Gastrocnemius medialis (tissue), 4 donors: ENCODE measurements around the gene DMRTB1.

Experiments used
- CTCF ChIP-seq, 5 experiments: fragments of 450-650 bp in 3 of 5; fragments of 200-600 bp in 2 of 5; sonication (generic) in 2 of 5; IDR thresholded peaks in 4 of 5; conservative IDR thresholded peaks in 1 of 5; 1 replicate in 4 of 5; 2 replicates in 1 of 5; pipeline ENCODE4 v1.5.1; 2016 to 2019; ENCODE audit warnings: antibody characterized with exemption in 5 of 5, mild to moderate bottlenecking in 3 of 5, moderate library complexity in 3 of 5
- POLR2A ChIP-seq, 2 donors: fragments of 450-650 bp; IDR thresholded peaks; one replicate each; pipeline ENCODE4 v1.6.1; 2017; ENCODE audit warnings: antibody characterized with exemption in 2 of 2, mild to moderate bottlenecking in 2 of 2, moderate library complexity in 2 of 2

GRCh38 chr1:53511323-53511932, 52.2 kb downstream of the DMRTB1 start:
- no peak for TF ChIP-seq POLR2A (IDR thresholded peaks at IDR 0.05)
- no peak for TF ChIP-seq CTCF (IDR thresholded peaks at IDR 0.05 in 4 of 5, conservative IDR thresholded peaks at IDR 0.05 in 1 of 5)
